K562 (cell line): ENCODE results near the gene CMTM4. TPM values are rescaled to one million over a fixed set of nuclear protein-coding genes. Genes with fewer than 3 reads are reported as not detected.

Experiments used
- ARID3B ChIP-seq: fragments of 250-450 bp; sonication (Bioruptor Pico); IDR thresholded peaks from 2 replicates; pipeline ENCODE4 v1.4.0; 2020; ENCODE audit warnings: borderline replicate concordance
- ASH1L ChIP-seq: fragments of 450-650 bp; IDR thresholded peaks from 2 replicates; pipeline ENCODE4 v1.6.1; 2018; ENCODE audit warnings: borderline replicate concordance, mild to moderate bottlenecking, low read depth; ENCODE audit not compliant: partially characterized antibody
- E2F4 ChIP-seq: sonication (generic); formaldehyde crosslinking; IDR thresholded peaks from 2 replicates; pipeline ENCODE4 v1.8.0; 2022; ENCODE audit warnings: mild to moderate bottlenecking, low read depth, missing genetic modification reagents
- GMEB1 ChIP-seq: fragments of 250-450 bp; sonication (Bioruptor Pico); IDR thresholded peaks from 2 replicates; pipeline ENCODE4 v1.4.0; 2020; ENCODE audit warnings: mild to moderate bottlenecking
- HDAC8 ChIP-seq: fragments of 450-650 bp; IDR thresholded peaks from 2 replicates; pipeline ENCODE4 v1.6.1; 2016; ENCODE audit warnings: mild to moderate bottlenecking, missing genetic modification characterization, moderate library complexity, missing compliant biosample characterization
- HSF4 ChIP-seq: fragments of 250-450 bp; sonication (Bioruptor Pico); IDR thresholded peaks from 2 replicates; pipeline ENCODE4 v2.1.2; 2022; ENCODE audit warnings: mild to moderate bottlenecking, moderate library complexity, borderline replicate concordance
- MED1 ChIP-seq: sonication (generic); formaldehyde crosslinking; IDR thresholded peaks from 2 replicates; pipeline ENCODE4 v1.8.1; 2023; ENCODE audit warnings: missing genetic modification reagents, borderline replicate concordance
- MLLT1 ChIP-seq, 2 experiments: fragments of 450-650 bp; IDR thresholded peaks; 2 replicates each; pipeline ENCODE4 v1.6.1; 2016
- RBM25 ChIP-seq: fragments of 200-400 bp; formaldehyde crosslinking; IDR thresholded peaks from 2 replicates; pipeline ENCODE4 v1.6.1; 2018; ENCODE audit warnings: low read length, low read depth, moderate library complexity; ENCODE audit not compliant: severe bottlenecking
- SAFB ChIP-seq: fragments of 200-400 bp; formaldehyde crosslinking; IDR thresholded peaks from 2 replicates; pipeline ENCODE4 v1.6.1; 2017; ENCODE audit warnings: low read depth, low read length, borderline replicate concordance
- SIRT6 ChIP-seq: IDR thresholded peaks from one replicate; pipeline ENCODE4 v1.6.1; 2012; ENCODE audit warnings: low read depth, mild to moderate bottlenecking, control low read depth, inconsistent platforms, low read length, moderate library complexity
- SMARCB1 ChIP-seq: IDR thresholded peaks from 2 replicates; pipeline ENCODE4 v1.6.1; 2011; ENCODE audit warnings: improper control_type of control experiment, low read depth; ENCODE audit not compliant: insufficient read length
- SNAPC5 ChIP-seq: fragments of 250-450 bp; sonication (Bioruptor Pico); IDR thresholded peaks from 2 replicates; pipeline ENCODE4 v1.8.0; 2021; ENCODE audit warnings: moderate library complexity, mild to moderate bottlenecking, inconsistent platforms
- TOE1 ChIP-seq, 2 experiments: fragments of 450-650 bp in 1 of 2; sonication (generic) in 1 of 2; formaldehyde crosslinking in 1 of 2; IDR thresholded peaks; 2 replicates each; pipeline versions ENCODE4 v1.7.1 to v1.8.0; 2016 to 2022; ENCODE audit warnings: borderline replicate concordance in 2 of 2, mild to moderate bottlenecking in 2 of 2, antibody characterized with exemption in 1 of 2, inconsistent platforms in 1 of 2, low read depth in 1 of 2, missing genetic modification reagents in 1 of 2, moderate library complexity in 1 of 2
- WHSC1 ChIP-seq: IDR thresholded peaks from one replicate; pipeline ENCODE4 v1.6.1; 2012; ENCODE audit warnings: low read length, control low read depth, inconsistent platforms
- ZKSCAN1 ChIP-seq: fragments of 150-350 bp; IDR thresholded peaks from 2 replicates; pipeline ENCODE4 v1.6.1; 2016; ENCODE audit warnings: low read depth, low read length
- ZNF134 ChIP-seq: fragments of 250-450 bp; sonication (Bioruptor Pico); conservative IDR thresholded peaks from 2 replicates; pipeline ENCODE4 v1.4.0; 2020
- ZNF232 ChIP-seq: sonication (generic); formaldehyde crosslinking; IDR thresholded peaks from 2 replicates; pipeline ENCODE4 v1.8.0; 2022; ENCODE audit warnings: mild to moderate bottlenecking, missing genetic modification reagents
- ZNF24 ChIP-seq: fragments of 450-650 bp; IDR thresholded peaks from 2 replicates; pipeline ENCODE4 v1.6.1; 2016
- ZNF354B ChIP-seq: fragments of 250-450 bp; sonication (Bioruptor Pico); IDR thresholded peaks from 2 replicates; pipeline ENCODE4 v1.4.0; 2020
- ZNF764 ChIP-seq: fragments of 250-450 bp; sonication (Bioruptor Pico); IDR thresholded peaks from 2 replicates; pipeline ENCODE4 v1.4.0; 2020; ENCODE audit warnings: low read depth, mild to moderate bottlenecking, moderate library complexity
- polyA plus RNA-seq, 8 experiments: library from polyadenylated mRNA; depleted of rRNA in 4 of 8; stranded (reverse) in 5 of 8; unstranded in 3 of 8; fragments of >200 nt; fragmentation: Nextera tagmentation in 2 of 8; fragmentation: Illumina TruSeq in 1 of 8; extraction: Ambion mirVana in 2 of 8; extraction: Trizol in 1 of 8; gene quantifications; 2 replicates each; pipeline versions ENCODE4 v1.2.1 to v1.2.3, GENCODE V29; 2011 to 2014; ENCODE audit warnings: inconsistent platforms in 1 of 8, missing spikeins in 1 of 8
- total RNA-seq, 7 experiments: library from RNA; depleted of rRNA in 6 of 7; stranded (reverse); fragments of >200 nt in 6 of 7; fragmentation: Illumina TruSeq in 2 of 7; extraction: Trizol in 2 of 7; gene quantifications; 2 replicates each; pipeline versions ENCODE4 v1.2.1 to v1.2.3, GENCODE V29; 2011 to 2021; ENCODE audit warnings: low replicate concordance in 1 of 7

CMTM4 gene
- total and polyA plus RNA-seq, 9 of the 15 experiments (the other 6 are each of a cell fraction or from before 2014, with no cell fraction given), result 2.0 to 21.3 (median 12.5) TPM

GRCh38 chr16:66617728-66618127, 78.8 kb downstream of the CMTM4 start (continued):
- TF ChIP-seq E2F4 (CRISPR knock-in tag), result no peak
- no peak for TF ChIP-seq SMARCB1
- TF ChIP-seq HDAC8 (tag), result no peak
- no peak for TF ChIP-seq SNAPC5 (CRISPR knock-in tag)
- no peak for TF ChIP-seq SAFB
- TF ChIP-seq WHSC1, result no peak
- TF ChIP-seq ZKSCAN1, result no peak
- no peak for TF ChIP-seq ZNF134 (CRISPR knock-in tag)
- TF ChIP-seq SIRT6, result no peak
- TF ChIP-seq ZNF764 (CRISPR knock-in tag), result no peak
- no peak for TF ChIP-seq RBM25
- no peak for TF ChIP-seq TOE1 (IDR thresholded peaks at IDR 0.05; ENCODE audit: borderline replicate concordance)
- no peak for TF ChIP-seq TOE1 (CRISPR knock-in tag; IDR thresholded peaks at IDR 0.05; ENCODE audit: borderline replicate concordance, low read depth)
- TF ChIP-seq GMEB1 (CRISPR knock-in tag), result no peak
- no peak for TF ChIP-seq MED1 (CRISPR knock-in tag)
- TF ChIP-seq HSF4 (CRISPR knock-in tag), result no peak
- TF ChIP-seq ASH1L, result no peak
- TF ChIP-seq ZNF24, result no peak
- no peak for TF ChIP-seq ZNF354B
- no peak for TF ChIP-seq ARID3B (CRISPR knock-in tag)
- TF ChIP-seq ZNF232 (CRISPR knock-in tag), result no peak
- no peak for TF ChIP-seq MLLT1 (IDR thresholded peaks at IDR 0.05)
